GM23338 (cell line): ENCODE results near the gene TAS2R19. TPM values are rescaled to one million over a fixed set of nuclear protein-coding genes. Genes with fewer than 3 reads are reported as not detected.

ENCODE experiments used
- ATAC-seq: fragments of 200-7000 bp; cut with Tn5 transposase; 3 replicates; pipeline ENCODE4 v1.9.1; 2020
- DNase-seq: peaks from one replicate; pipeline ENCODE4 v3.0.0-alpha.2; 2015; ENCODE audit warnings: low spot score
- H2AFZ ChIP-seq: fragments of 200-600 bp; sonication (generic); 2 replicates; pipeline ENCODE4 v1.8.0; 2016; ENCODE audit warnings: antibody characterized with exemption, mild to moderate bottlenecking, moderate library complexity
- H3F3A ChIP-seq: fragments of 200-600 bp; sonication (generic); replicated peaks from 2 replicates; pipeline ENCODE4 v1.8.0; 2017; ENCODE audit warnings: antibody characterized with exemption, mixed run types, low read depth
- H3K27ac ChIP-seq: fragments of 200-600 bp; sonication (generic); 2 replicates; pipeline ENCODE4 v1.6.1; 2016; ENCODE audit warnings: low read depth
- H3K27me3 ChIP-seq: fragments of 200-600 bp; sonication (generic); 2 replicates; pipeline ENCODE4 v1.8.0; 2016; ENCODE audit warnings: mild to moderate bottlenecking, mixed run types, moderate library complexity; ENCODE audit not compliant: insufficient read depth
- H3K36me3 ChIP-seq: fragments of 200-600 bp; sonication (generic); 2 replicates; pipeline ENCODE4 v1.8.0; 2016; ENCODE audit warnings: mild to moderate bottlenecking; ENCODE audit not compliant: insufficient read depth
- H3K4me1 ChIP-seq: fragments of 200-600 bp; sonication (generic); 2 replicates; pipeline ENCODE4 v1.8.0; 2016; ENCODE audit warnings: mild to moderate bottlenecking, moderate library complexity; ENCODE audit not compliant: insufficient read depth
- H3K4me2 ChIP-seq: fragments of 200-600 bp; sonication (generic); 2 replicates; pipeline ENCODE4 v1.7.1; 2017; ENCODE audit warnings: mixed run types
- H3K4me3 ChIP-seq: fragments of 200-600 bp; sonication (generic); 2 replicates; pipeline ENCODE4 v1.6.1; 2016; ENCODE audit warnings: mixed run types
- H3K79me2 ChIP-seq: fragments of 200-600 bp; sonication (generic); replicated peaks from 2 replicates; pipeline ENCODE4 v1.8.0; 2017; ENCODE audit warnings: mild to moderate bottlenecking; ENCODE audit not compliant: insufficient read depth
- H3K9me2 ChIP-seq: fragments of 200-600 bp; sonication (generic); 2 replicates; pipeline ENCODE4 v1.8.0; 2017; ENCODE audit not compliant: insufficient read depth
- H4K20me1 ChIP-seq: fragments of 200-600 bp; sonication (generic); replicated peaks from 2 replicates; pipeline ENCODE4 v1.8.0; 2017; ENCODE audit warnings: mild to moderate bottlenecking; ENCODE audit not compliant: insufficient read depth
- H3K27ac Mint-ChIP-seq: 2 replicates; pipeline ENCODE4 v1.8.0; 2020; ENCODE audit warnings: inconsistent platforms, mild to moderate bottlenecking, moderate library complexity, mixed read lengths
- H3K27me3 Mint-ChIP-seq: 3 replicates; pipeline ENCODE4 v1.8.0; 2022; ENCODE audit warnings: low read depth, mild to moderate bottlenecking, moderate library complexity, mixed read lengths, inconsistent platforms; ENCODE audit not compliant: insufficient read depth, poor library complexity
- H3K36me3 Mint-ChIP-seq: 3 replicates; pipeline ENCODE4 v1.8.0; 2021; ENCODE audit warnings: low read depth, mild to moderate bottlenecking, inconsistent platforms, moderate library complexity, mixed read lengths
- H3K4me1 Mint-ChIP-seq: 3 replicates; pipeline ENCODE4 v1.8.0; 2020; ENCODE audit warnings: mild to moderate bottlenecking, inconsistent platforms, mixed read lengths
- H3K4me3 Mint-ChIP-seq: 3 replicates; pipeline ENCODE4 v1.8.0; 2021; ENCODE audit warnings: moderate library complexity, mild to moderate bottlenecking, inconsistent platforms, mixed read lengths
- H3K9me3 Mint-ChIP-seq: 3 replicates; pipeline ENCODE4 v1.8.0; 2020; ENCODE audit warnings: moderate library complexity, mild to moderate bottlenecking, inconsistent platforms, mixed read lengths
- CREB1 ChIP-seq: fragments of 250-450 bp; sonication (Bioruptor Pico); IDR thresholded peaks from 2 replicates; pipeline ENCODE4 v1.5.0; 2020; ENCODE audit warnings: low read depth, mild to moderate bottlenecking, moderate library complexity
- EZH2 ChIP-seq: fragments of 200-600 bp; sonication (generic); IDR thresholded peaks from one replicate; pipeline ENCODE4 v1.8.0; 2017; ENCODE audit warnings: antibody characterized with exemption, mild to moderate bottlenecking, low read depth; ENCODE audit not compliant: unreplicated experiment
- EZH2phosphoT487 ChIP-seq: fragments of 200-600 bp; sonication (generic); IDR thresholded peaks from one replicate; pipeline ENCODE4 v1.8.1; 2018; ENCODE audit warnings: antibody characterized with exemption; ENCODE audit not compliant: unreplicated experiment
- JUNB ChIP-seq: IDR thresholded peaks from one replicate; pipeline ENCODE4 v1.6.1; 2016; ENCODE audit warnings: antibody characterized with exemption; ENCODE audit not compliant: unreplicated experiment
- REST ChIP-seq: IDR thresholded peaks from one replicate; pipeline ENCODE4 v1.6.1; 2018; ENCODE audit warnings: antibody characterized with exemption; ENCODE audit not compliant: unreplicated experiment
- polyA plus RNA-seq: library from polyadenylated mRNA; unstranded; fragments of >200 nt; fragmentation: Nextera tagmentation; extraction: Ambion mirVana; gene quantifications from 2 replicates; pipeline ENCODE4 v1.2.1, GENCODE V29; 2016
- total RNA-seq: library from RNA; depleted of rRNA; stranded (reverse); fragments of >200 nt; shearing (Covaris generic); gene quantifications from 2 replicates; pipeline ENCODE4 v1.2.3, GENCODE V29; 2014
- TF ChIP-seq, protein P1 (sequence below), 2 experiments: fragments of 200-600 bp in 1 of 2; sonication (generic) in 1 of 2; conservative IDR thresholded peaks; 2 replicates each; pipeline versions ENCODE4 v1.5.1 to v1.6.1; 2016 to 2017; ENCODE audit warnings: antibody characterized with exemption in 2 of 2, low read depth in 2 of 2, mild to moderate bottlenecking in 2 of 2, moderate library complexity in 1 of 2
- TF ChIP-seq, protein P2 (sequence below): IDR thresholded peaks from 2 replicates; pipeline ENCODE4 v1.6.1; 2016; ENCODE audit warnings: antibody characterized with exemption
- TF ChIP-seq, protein P3 (sequence below): fragments of 250-450 bp; sonication (Bioruptor Pico); IDR thresholded peaks from 2 replicates; pipeline ENCODE4 v1.5.0; 2020; ENCODE audit warnings: mild to moderate bottlenecking, moderate library complexity

TAS2R19 gene
- total and polyA plus RNA-seq, 2 experiments from 2014 or later: 0.21 to 8.6 TPM

- TF ChIP-seq, protein P1, sequence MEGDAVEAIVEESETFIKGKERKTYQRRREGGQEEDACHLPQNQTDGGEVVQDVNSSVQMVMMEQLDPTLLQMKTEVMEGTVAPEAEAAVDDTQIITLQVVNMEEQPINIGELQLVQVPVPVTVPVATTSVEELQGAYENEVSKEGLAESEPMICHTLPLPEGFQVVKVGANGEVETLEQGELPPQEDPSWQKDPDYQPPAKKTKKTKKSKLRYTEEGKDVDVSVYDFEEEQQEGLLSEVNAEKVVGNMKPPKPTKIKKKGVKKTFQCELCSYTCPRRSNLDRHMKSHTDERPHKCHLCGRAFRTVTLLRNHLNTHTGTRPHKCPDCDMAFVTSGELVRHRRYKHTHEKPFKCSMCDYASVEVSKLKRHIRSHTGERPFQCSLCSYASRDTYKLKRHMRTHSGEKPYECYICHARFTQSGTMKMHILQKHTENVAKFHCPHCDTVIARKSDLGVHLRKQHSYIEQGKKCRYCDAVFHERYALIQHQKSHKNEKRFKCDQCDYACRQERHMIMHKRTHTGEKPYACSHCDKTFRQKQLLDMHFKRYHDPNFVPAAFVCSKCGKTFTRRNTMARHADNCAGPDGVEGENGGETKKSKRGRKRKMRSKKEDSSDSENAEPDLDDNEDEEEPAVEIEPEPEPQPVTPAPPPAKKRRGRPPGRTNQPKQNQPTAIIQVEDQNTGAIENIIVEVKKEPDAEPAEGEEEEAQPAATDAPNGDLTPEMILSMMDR (conservative IDR thresholded peaks at IDR 0.05; ENCODE audit: low read depth in 2 of 2): no peak
- TF ChIP-seq CREB1 (CRISPR knock-in tag) (no peak), REST (no peak), EZH2phosphoT487 (no peak), JUNB (no peak)
- TF ChIP-seq, protein P2, sequence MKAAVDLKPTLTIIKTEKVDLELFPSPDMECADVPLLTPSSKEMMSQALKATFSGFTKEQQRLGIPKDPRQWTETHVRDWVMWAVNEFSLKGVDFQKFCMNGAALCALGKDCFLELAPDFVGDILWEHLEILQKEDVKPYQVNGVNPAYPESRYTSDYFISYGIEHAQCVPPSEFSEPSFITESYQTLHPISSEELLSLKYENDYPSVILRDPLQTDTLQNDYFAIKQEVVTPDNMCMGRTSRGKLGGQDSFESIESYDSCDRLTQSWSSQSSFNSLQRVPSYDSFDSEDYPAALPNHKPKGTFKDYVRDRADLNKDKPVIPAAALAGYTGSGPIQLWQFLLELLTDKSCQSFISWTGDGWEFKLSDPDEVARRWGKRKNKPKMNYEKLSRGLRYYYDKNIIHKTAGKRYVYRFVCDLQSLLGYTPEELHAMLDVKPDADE: no peak
Measured at GRCh38 chr12:11014234-11014633, 8.2 kb downstream of the TAS2R19 start (continued).

- H3K9me2 ChIP-seq: no peaks in the 10 kb centered on the region
- H3F3A ChIP-seq: no peaks in the 10 kb centered on the region
- no peak for ATAC-seq
- Mint-ChIP-seq H3K9me3 (no peaks in the 10 kb centered on the region), H3K36me3 (no peaks in the 10 kb centered on the region), H3K4me1 (peaks cover 8% of the 10 kb centered on the region; the same call in 2 of the 3 replicates), H3K27me3 (no peaks in the 10 kb centered on the region), H3K4me3 (no peak overlapping the region), H3K27ac (no peak overlapping the region)
- H3K36me3 ChIP-seq: no peaks in the 10 kb centered on the region
- DNase-seq: no peak
- no peaks in the 10 kb centered on the region for H3K79me2 ChIP-seq
- no peaks in the 10 kb centered on the region for H4K20me1 ChIP-seq
- H3K4me1 ChIP-seq: no peaks in the 10 kb centered on the region
- no peaks in the 10 kb centered on the region for H3K27me3 ChIP-seq
- no peak overlapping the region for H3K4me3 ChIP-seq
- H2AFZ ChIP-seq: no peak overlapping the region
- no peak overlapping the region for H3K4me2 ChIP-seq
- no peak overlapping the region for H3K27ac ChIP-seq
- TF ChIP-seq, protein P1 (conservative IDR thresholded peaks at IDR 0.05; ENCODE audit: low read depth in 2 of 2): no peak
- TF ChIP-seq, protein P3, sequence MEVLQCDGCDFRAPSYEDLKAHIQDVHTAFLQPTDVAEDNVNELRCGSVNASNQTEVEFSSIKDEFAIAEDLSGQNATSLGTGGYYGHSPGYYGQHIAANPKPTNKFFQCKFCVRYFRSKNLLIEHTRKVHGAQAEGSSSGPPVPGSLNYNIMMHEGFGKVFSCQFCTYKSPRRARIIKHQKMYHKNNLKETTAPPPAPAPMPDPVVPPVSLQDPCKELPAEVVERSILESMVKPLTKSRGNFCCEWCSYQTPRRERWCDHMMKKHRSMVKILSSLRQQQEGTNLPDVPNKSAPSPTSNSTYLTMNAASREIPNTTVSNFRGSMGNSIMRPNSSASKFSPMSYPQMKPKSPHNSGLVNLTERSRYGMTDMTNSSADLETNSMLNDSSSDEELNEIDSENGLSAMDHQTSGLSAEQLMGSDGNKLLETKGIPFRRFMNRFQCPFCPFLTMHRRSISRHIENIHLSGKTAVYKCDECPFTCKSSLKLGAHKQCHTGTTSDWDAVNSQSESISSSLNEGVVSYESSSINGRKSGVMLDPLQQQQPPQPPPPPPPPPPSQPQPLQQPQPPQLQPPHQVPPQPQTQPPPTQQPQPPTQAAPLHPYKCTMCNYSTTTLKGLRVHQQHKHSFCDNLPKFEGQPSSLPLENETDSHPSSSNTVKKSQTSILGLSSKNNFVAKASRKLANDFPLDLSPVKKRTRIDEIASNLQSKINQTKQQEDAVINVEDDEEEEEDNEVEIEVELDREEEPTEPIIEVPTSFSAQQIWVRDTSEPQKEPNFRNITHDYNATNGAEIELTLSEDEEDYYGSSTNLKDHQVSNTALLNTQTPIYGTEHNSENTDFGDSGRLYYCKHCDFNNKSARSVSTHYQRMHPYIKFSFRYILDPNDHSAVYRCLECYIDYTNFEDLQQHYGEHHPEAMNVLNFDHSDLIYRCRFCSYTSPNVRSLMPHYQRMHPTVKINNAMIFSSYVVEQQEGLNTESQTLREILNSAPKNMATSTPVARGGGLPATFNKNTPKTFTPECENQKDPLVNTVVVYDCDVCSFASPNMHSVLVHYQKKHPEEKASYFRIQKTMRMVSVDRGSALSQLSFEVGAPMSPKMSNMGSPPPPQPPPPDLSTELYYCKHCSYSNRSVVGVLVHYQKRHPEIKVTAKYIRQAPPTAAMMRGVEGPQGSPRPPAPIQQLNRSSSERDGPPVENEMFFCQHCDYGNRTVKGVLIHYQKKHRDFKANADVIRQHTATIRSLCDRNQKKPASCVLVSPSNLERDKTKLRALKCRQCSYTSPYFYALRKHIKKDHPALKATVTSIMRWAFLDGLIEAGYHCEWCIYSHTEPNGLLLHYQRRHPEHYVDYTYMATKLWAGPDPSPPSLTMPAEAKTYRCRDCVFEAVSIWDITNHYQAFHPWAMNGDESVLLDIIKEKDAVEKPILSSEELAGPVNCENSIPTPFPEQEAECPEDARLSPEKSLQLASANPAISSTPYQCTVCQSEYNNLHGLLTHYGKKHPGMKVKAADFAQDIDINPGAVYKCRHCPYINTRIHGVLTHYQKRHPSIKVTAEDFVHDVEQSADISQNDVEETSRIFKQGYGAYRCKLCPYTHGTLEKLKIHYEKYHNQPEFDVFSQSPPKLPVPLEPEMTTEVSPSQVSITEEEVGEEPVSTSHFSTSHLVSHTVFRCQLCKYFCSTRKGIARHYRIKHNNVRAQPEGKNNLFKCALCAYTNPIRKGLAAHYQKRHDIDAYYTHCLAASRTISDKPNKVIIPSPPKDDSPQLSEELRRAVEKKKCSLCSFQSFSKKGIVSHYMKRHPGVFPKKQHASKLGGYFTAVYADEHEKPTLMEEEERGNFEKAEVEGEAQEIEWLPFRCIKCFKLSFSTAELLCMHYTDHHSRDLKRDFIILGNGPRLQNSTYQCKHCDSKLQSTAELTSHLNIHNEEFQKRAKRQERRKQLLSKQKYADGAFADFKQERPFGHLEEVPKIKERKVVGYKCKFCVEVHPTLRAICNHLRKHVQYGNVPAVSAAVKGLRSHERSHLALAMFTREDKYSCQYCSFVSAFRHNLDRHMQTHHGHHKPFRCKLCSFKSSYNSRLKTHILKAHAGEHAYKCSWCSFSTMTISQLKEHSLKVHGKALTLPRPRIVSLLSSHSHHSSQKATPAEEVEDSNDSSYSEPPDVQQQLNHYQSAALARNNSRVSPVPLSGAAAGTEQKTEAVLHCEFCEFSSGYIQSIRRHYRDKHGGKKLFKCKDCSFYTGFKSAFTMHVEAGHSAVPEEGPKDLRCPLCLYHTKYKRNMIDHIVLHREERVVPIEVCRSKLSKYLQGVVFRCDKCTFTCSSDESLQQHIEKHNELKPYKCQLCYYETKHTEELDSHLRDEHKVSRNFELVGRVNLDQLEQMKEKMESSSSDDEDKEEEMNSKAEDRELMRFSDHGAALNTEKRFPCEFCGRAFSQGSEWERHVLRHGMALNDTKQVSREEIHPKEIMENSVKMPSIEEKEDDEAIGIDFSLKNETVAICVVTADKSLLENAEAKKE (CRISPR knock-in tag): no peak
- no peak for TF ChIP-seq EZH2
- TF ChIP-seq, protein P2: no peak
Measured at GRCh38 chr12:11007608-11008007, 14.8 kb downstream of the TAS2R19 start.
